Spleen (tissue), 11 donors: ENCODE data around the gene NOXO1. TPM values are rescaled to one million over a fixed set of nuclear protein-coding genes. Genes with fewer than 3 reads are reported as not detected.
"Not testable (repeated sequence)": the region's sequence is repeated elsewhere in the genome, so short reads cannot be mapped to it uniquely, and the experiment has no call there.

Experiments
- DNase-seq: peaks from one replicate; pipeline ENCODE4 v3.0.0-alpha.2; 2020
- H3K27ac ChIP-seq, 8 donors: fragments of 200-600 bp; sonication (generic) in 7 of 8; 1 replicate in 4 of 8; 2 replicates in 4 of 8; pipeline versions ENCODE4 v1.5.0 to v1.8.0; 2016 to 2021; ENCODE audit warnings: inconsistent platforms in 4 of 8, mild to moderate bottlenecking in 4 of 8, moderate library complexity in 1 of 8
- H3K27me3 ChIP-seq, 7 donors: fragments of 200-600 bp; sonication (generic) in 6 of 7; replicated peaks in 1 of 7; 1 replicate in 4 of 7; 2 replicates in 3 of 7; pipeline versions ENCODE4 v1.5.0 to v1.8.0; 2016 to 2021; ENCODE audit warnings: inconsistent platforms in 3 of 7, mild to moderate bottlenecking in 1 of 7
- H3K36me3 ChIP-seq, 6 donors: fragments of 200-600 bp; sonication (generic) in 5 of 6; 1 replicate in 4 of 6; 2 replicates in 2 of 6; pipeline versions ENCODE4 v1.5.0 to v1.8.0; 2016 to 2021; ENCODE audit warnings: inconsistent platforms in 2 of 6
- H3K4me1 ChIP-seq, 6 donors: fragments of 200-600 bp; sonication (generic) in 5 of 6; 1 replicate in 3 of 6; 2 replicates in 3 of 6; pipeline versions ENCODE4 v1.5.0 to v1.8.0; 2016 to 2021; ENCODE audit warnings: inconsistent platforms in 3 of 6
- H3K4me3 ChIP-seq, 8 donors: fragments of 200-600 bp; sonication (generic) in 7 of 8; 1 replicate in 4 of 8; 2 replicates in 4 of 8; pipeline versions ENCODE4 v1.5.0 to v1.8.0; 2016 to 2021; ENCODE audit warnings: inconsistent platforms in 4 of 8, mild to moderate bottlenecking in 4 of 8, moderate library complexity in 2 of 8
- H3K9me3 ChIP-seq, 8 donors: fragments of 200-600 bp; sonication (generic) in 7 of 8; 1 replicate in 4 of 8; 2 replicates in 4 of 8; pipeline versions ENCODE4 v1.5.0 to v1.8.0; 2016 to 2021; ENCODE audit warnings: inconsistent platforms in 4 of 8
- CTCF ChIP-seq, 11 experiments: fragments of 200-600 bp in 7 of 11; fragments of 450-650 bp in 4 of 11; sonication (generic) in 4 of 11; IDR thresholded peaks in 8 of 11; conservative IDR thresholded peaks in 3 of 11; 1 replicate in 7 of 11; 2 replicates in 4 of 11; pipeline versions ENCODE4 v1.4.0 to v1.8.0; 2016 to 2021; ENCODE audit warnings: antibody characterized with exemption in 11 of 11, inconsistent platforms in 4 of 11, mild to moderate bottlenecking in 1 of 11
- POLR2A ChIP-seq, 3 donors: fragments of 450-650 bp; IDR thresholded peaks; one replicate each; pipeline ENCODE4 v1.5.1; 2017; ENCODE audit warnings: antibody characterized with exemption in 3 of 3, mild to moderate bottlenecking in 1 of 3
- POLR2AphosphoS5 ChIP-seq, 3 donors: sonication (generic); formaldehyde crosslinking; IDR thresholded peaks; one replicate each; pipeline ENCODE4 v1.5.1; 2017; ENCODE audit warnings: antibody characterized with exemption in 3 of 3
- WGBS, 5 donors: extraction: QIAGEN DNeasy Blood & Tissue Kit in 3 of 5; methylation state at CpG; one replicate each; pipeline versions ENCODE4 v1.1.5 to v1.1.7; 2013 to 2018; 5-methylcytosine and 5-hydroxymethylcytosine counted together
- intact Hi-C: fragments of 100-400 bp; cut with DNase I; formaldehyde crosslinking; loops from one replicate; pipeline ENCODE4 v1.15.0; 2023; ENCODE audit warnings: low total_unique reads
- polyA plus RNA-seq, 3 donors: library from polyadenylated mRNA; stranded (reverse); fragments of 200-250 nt; gene quantifications; one replicate each; pipeline ENCODE4 v1.2.1, GENCODE V29; 2013
- total RNA-seq, 7 donors: library from RNA; depleted of rRNA in 3 of 7; stranded (reverse); fragments of >200 nt in 3 of 7; fragmentation: NEBNext Ultra II Directional in 4 of 7; extraction: Animal tissue kit (Norgen Biotek cat#: 25700) in 4 of 7; gene quantifications; one replicate each; pipeline versions ENCODE4 v1.1.0 to v1.2.1, GENCODE V29; 2016 to 2021
- donor health status: healthy with polysubstance abuse.
- donor health status: DM: no; HTN: no; CAD: no; lungs with moderate emphysema.
- donor health status: DM: no; HTN: no; CAD: no.
- donor health status: Bipolar disorder and iron deficiency.
- donor health status: healthy.
- donor health status: DM: no; HTN: no; CAD: no.
- donor health status: DM: yes; HTN: yes; CAD: no.

NOXO1 gene
- total and polyA plus RNA-seq, 10 donors = 0.30 to 1.4 (median 0.82) TPM; not detected in 4

GRCh38 chr16:2013527-2013926, 32.3 kb upstream of the NOXO1 start:
- H3K27ac ChIP-seq = no peak overlapping the region
- intact Hi-C loops = no loop called here
- no peak overlapping the region for H3K4me3 ChIP-seq
- WGBS, 5 donors = 89 to 94% (median 91%) methylated on average over 14 to 15 of the region's 15 CpGs
- H3K36me3 ChIP-seq = no peaks in the 10 kb centered on the region
- DNase-seq = no peak
- no peak for TF ChIP-seq CTCF (IDR thresholded peaks at IDR 0.05 in 8 of 11, conservative IDR thresholded peaks at IDR 0.05 in 3 of 11)
- TF ChIP-seq POLR2AphosphoS5 (IDR thresholded peaks at IDR 0.05) = no peak
- no peak for TF ChIP-seq POLR2A (IDR thresholded peaks at IDR 0.05)
- H3K27me3 ChIP-seq = peaks cover 0 to 19% (median 0%) of the 10 kb centered on the region in 7 donors
- H3K4me1 ChIP-seq = peaks cover 11 to 18% (median 16%) of the 10 kb centered on the region in 6 donors
- no peaks in the 10 kb centered on the region for H3K9me3 ChIP-seq

DNA sequence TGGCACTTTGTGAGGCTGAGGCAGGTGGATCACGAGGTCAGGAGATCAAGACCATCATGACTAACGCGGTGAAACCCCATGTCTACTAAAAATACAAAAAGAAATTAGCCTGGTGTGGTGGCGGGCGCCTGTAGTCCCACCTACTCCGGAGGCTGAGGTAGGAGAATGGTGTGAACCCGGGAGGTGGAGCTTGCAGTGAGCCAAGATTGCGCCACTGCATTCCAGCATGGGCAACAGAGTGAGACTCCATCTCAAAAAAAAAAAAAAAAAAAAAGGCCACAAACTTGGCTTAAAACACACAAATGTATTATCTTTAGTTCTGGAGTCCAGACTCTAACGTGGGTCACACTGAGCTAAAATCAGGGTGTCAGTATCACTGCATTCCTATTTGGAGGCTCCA, 30.5 kb upstream of the NOXO1 start:
- DNase-seq, H3K27me3 ChIP-seq, H3K36me3 ChIP-seq, H3K9me3 ChIP-seq, intact Hi-C loops, H3K4me3 ChIP-seq, H3K27ac ChIP-seq: not testable (repeated sequence)
- H3K4me1 ChIP-seq = peaks cover 24 to 36% (median 34%) of the 10 kb centered on the region in 6 donors
- WGBS, 5 donors = 81 to 91% (median 89%) methylated on average over 9 of the region's 9 CpGs

DNA sequence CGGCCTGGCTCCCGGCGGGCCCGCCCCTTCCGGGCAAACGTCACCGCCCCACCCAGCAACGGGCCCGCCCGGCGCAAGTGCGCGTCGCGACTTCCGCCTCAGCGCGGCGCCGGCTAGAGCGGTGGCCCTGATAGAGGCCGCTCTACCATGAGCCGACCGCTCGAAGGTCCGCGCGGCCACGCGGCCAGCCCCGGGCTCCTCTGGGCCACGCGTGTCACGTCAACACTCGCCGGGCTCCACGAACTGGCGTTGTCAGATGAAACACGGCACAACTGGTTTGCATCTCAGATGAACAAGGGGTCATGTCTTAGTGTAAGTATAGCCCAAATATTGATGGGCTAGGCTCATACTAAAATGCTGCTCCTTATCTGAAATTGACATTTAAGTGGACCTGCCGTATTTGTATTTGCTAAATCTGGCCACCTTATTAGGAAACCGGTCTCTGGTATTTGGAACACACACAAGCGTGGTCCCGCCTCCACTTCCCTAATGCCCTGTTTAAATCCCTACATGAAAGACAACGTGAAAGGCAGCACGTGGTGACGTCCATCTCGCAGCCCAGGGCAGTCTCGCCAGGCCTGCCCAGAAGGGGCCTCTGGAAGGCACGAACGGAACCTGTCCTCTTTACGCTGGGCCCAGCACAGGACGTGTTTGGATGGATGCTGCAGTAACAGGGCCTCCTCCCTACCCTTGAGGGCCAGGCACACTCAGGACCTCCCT, 28.7 kb upstream of the NOXO1 start, which contains the start of gene ZNF598:
TSS of gene ZNF598 (minus strand) at position 31 of the 720 bp plus-strand sequence.
- WGBS, 5 donors = 2 to 5% (median 2%) methylated on average over 23 to 52 of the region's 52 CpGs
- peak within 1 kb of the TSS; percentile 50 to 97 (median 88) for H3K4me3 ChIP-seq
- peaks cover 0 to 13% (median 0%) of the 10 kb centered on the region in 6 donors for H3K36me3 ChIP-seq
- peaks cover 39 to 54% (median 52%) of the 10 kb centered on the region in 6 donors for H3K4me1 ChIP-seq
- H3K27ac ChIP-seq = peak within 1 kb of the TSS; percentile 83 to 95 (median 92)
- peak; percentile 95 for DNase-seq
- TF ChIP-seq POLR2A (IDR thresholded peaks at IDR 0.05) = peak in 2 of 3 donors; percentile 80 to 88
- peak in 3 of 11 experiments; percentile 6 to 36 (median 14) for TF ChIP-seq CTCF (IDR thresholded peaks at IDR 0.05 in 8 of 11, conservative IDR thresholded peaks at IDR 0.05 in 3 of 11)
- peak; percentile 94 to 98 (median 95) for TF ChIP-seq POLR2AphosphoS5 (IDR thresholded peaks at IDR 0.05)
- no peaks in the 10 kb centered on the region for H3K27me3 ChIP-seq
- intact Hi-C loops = no loop called here
- H3K9me3 ChIP-seq = no peaks in the 10 kb centered on the region

- TF ChIP-seq POLR2AphosphoS5 (IDR thresholded peaks at IDR 0.05) (no peak), POLR2A (IDR thresholded peaks at IDR 0.05) (no peak), CTCF (IDR thresholded peaks at IDR 0.05 in 8 of 11, conservative IDR thresholded peaks at IDR 0.05 in 3 of 11) (peak in 1 of 11 experiments; percentile 8)
- Histone ChIP-seq H3K4me3 (peak overlapping the region; percentile 50 to 97 (median 88)), H3K4me1 (peaks cover 46 to 61% (median 59%) of the 10 kb centered on the region in 6 donors), H3K27me3 (no peaks in the 10 kb centered on the region), H3K9me3 (no peaks in the 10 kb centered on the region), H3K36me3 (peaks cover 0 to 20% (median 0%) of the 10 kb centered on the region in 6 donors), H3K27ac (peak overlapping the region; percentile 78 to 95 (median 91))
- DNase-seq = peak; percentile 89
- intact Hi-C loops = no loop called here
- WGBS, 5 donors = 0 to 1% (median 1%) methylated on average over 18 to 55 of the region's 55 CpGs
These were observed 28.0 kb upstream of the NOXO1 start for GRCh38 chr16:2009164-2009711.
